GM21381 (cell line): ENCODE data around the gene PCDHA11.
"Not testable (repeated sequence)": the region's sequence is repeated elsewhere in the genome, so short reads cannot be mapped to it uniquely, and the experiment has no call there.

Experiments used
- ATAC-seq: cut with Tn5 transposase; IDR thresholded peaks from one replicate; pipeline ENCODE4 v1.9.1; 2021; ENCODE audit warnings: mild to moderate bottlenecking, moderate library complexity; ENCODE audit not compliant: unreplicated experiment

The PCDHA11 gene, protein sequence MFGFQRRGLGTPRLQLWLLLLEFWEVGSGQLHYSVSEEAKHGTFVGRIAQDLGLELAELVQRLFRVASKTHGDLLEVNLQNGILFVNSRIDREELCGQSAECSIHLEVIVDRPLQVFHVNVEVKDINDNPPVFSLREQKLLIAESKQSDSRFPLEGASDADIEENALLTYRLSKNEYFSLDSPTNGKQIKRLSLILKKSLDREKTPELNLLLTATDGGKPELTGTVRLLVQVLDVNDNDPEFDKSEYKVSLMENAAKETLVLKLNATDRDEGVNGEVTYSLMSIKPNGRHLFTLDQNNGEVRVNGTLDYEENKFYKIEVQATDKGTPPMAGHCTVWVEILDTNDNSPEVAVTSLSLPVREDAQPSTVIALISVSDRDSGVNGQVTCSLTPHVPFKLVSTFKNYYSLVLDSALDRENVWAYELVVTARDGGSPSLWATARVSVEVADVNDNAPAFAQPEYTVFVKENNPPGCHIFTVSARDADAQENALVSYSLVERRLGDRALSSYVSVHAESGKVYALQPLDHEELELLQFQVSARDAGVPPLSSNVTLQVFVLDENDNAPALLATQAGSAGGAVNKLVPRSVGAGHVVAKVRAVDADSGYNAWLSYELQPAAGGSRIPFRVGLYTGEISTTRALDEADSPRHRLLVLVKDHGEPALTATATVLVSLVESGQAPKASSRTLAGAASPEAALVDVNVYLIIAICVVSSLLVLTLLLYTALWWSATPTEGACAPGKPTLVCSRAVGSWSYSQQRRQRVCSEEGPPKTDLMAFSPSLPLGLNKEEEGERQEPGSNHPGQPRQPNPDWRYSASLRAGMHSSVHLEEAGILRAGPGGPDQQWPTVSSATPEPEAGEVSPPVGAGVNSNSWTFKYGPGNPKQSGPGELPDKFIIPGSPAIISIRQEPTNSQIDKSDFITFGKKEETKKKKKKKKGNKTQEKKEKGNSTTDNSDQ

DNA sequence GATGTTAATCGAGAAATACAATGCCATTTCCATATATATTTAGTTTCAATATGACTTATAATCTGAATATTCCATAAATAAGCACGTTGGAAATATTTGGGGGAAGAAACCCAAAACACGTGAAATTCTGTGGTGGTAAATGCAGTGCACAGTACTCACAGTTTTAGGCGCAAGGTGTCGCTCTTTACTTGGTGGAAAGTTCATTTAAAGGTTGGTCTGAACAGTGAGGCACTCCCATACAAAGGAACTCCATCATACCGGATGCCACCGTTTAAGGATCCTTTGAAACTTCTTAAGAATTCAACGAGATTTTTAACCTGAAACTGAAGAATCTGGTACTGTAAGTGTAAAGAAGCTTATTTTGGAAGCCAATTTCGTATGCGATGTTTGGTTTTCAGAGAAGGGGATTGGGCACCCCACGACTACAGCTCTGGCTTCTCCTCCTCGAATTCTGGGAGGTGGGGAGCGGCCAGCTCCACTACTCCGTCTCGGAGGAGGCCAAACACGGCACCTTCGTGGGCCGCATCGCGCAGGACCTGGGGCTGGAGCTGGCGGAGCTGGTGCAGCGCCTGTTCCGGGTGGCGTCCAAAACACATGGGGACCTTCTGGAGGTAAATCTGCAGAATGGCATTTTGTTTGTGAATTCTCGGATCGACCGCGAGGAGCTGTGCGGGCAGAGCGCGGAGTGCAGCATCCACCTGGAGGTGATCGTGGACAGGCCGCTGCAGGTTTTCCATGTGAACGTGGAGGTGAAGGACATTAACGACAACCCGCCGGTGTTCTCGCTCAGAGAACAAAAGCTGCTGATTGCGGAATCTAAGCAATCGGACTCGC lies at the start of gene PCDHA11:
Gene PCDHA11, plus strand, starts transcription at position 237 of the 834 bp plus-strand sequence. Its CDS starts 147 bp downstream, at position 384.
- ATAC-seq: no peak

DNA sequence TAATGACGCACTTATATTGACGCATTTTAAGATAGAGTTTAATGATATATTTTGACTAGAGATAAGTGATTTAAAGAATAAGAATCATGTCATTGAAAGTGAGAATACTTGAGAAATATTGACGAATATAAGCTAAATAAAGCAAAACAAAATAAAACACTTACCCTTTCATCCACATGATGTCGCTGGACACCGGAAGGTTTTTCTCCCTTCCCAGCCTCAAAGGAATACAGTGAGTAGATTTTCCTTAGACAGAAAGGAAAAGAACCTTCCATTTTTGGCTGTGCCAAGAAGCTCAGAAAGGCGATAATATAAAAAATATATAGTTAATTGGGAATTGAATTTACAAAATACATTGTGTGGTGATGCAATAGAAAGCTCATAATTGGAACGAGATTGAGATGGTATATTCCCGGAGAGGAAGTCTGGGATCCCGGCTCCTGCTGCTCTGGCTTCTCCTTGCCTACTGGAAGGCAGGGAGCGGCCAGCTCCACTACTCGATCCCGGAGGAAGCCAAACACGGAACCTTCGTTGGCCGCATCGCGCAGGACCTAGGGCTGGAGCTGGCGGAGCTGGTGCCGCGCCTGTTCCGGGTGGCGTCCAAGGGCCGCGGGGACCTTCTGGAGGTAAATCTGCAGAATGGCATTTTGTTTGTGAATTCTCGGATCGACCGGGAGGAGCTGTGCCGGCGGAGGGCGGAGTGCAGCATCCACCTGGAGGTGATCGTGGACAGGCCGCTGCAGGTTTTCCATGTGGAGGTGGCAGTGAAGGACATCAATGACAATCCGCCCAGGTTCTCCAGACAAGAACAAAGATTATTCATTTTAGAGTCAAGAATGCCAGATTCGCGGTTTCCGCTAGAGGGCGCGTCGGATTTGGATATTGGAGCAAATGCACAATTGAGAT lies 47.1 kb upstream of the PCDHA11 start, which contains the start of gene PCDHA5:
Gene PCDHA5, plus strand, starts transcription at position 239 of the 906 bp plus-strand sequence.
- no peak for ATAC-seq

DNA sequence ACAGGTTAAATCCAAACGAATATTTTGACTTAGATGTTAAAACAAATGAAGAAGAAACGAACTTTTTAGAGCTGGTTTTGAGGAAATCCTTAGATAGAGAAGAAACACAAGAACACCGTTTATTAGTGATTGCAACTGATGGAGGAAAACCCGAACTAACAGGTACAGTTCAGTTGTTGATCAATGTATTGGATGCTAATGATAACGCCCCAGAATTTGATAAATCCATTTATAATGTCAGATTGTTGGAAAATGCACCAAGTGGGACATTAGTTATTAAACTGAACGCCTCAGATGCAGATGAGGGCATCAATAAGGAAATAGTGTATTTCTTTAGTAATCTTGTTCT lies 46.5 kb upstream of the PCDHA11 start:
- ATAC-seq: no peak

DNA sequence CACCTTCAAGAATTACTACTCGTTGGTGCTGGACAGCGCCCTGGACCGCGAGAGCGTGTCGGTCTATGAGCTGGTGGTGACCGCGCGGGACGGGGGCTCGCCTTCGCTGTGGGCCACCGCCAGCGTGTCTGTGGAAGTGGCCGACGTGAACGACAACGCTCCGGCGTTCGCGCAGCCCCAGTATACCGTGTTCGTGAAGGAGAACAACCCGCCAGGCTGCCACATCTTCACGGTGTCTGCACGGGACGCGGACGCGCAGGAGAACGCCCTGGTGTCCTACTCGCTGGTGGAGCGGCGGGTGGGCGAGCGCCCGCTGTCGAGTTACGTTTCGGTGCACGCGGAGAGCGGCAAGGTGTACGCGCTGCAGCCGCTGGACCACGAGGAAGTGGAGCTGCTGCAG lies 45.8 kb upstream of the PCDHA11 start:
- not testable (repeated sequence) for ATAC-seq

DNA sequence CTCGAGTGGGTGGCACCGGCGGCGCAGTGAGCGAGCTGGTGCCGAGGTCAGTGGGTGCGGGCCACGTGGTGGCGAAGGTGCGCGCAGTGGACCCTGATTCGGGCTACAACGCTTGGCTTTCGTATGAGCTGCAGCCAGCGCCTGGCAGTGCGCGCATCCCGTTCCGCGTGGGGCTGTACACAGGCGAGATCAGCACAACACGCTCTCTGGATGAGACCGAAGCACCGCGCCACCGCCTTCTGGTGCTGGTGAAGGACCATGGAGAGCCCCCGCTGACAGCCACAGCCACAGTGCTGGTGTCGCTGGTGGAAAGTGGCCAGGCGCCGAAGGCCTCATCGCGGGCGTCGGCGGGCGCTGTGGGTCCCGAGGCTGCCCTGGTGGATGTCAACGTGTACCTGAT lies 45.3 kb upstream of the PCDHA11 start:
- ATAC-seq: no peak

DNA sequence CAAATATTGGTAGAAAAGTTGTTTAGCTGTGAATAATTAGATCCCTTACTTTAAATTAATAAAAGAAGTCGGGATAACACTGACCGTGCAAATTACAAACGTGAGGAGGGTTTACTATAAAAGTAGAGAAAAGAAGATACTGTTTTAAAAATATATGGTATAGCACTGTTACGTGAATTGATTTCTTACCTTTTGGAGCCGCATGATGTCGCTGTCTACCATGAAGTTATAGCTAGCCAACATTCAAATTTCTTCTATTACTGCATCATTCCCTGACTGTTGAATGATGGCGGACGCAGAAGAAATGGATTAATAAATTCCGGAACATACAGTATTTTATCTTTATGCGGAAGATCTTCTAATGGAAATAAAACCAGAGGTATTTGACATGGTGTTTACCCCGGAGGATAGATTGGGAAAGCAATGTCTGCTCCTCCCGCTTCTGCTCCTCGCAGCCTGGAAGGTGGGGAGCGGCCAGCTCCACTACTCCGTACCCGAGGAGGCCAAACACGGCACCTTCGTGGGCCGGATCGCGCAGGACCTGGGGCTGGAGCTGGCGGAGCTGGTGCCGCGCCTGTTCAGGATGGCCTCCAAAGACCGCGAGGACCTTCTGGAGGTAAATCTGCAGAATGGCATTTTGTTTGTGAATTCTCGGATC lies 40.9 kb upstream of the PCDHA11 start, which contains the start of gene PCDHA6:
Gene PCDHA6, plus strand, starts transcription at position 257 of the 658 bp plus-strand sequence. Its CDS starts 132 bp downstream, at position 389.
- no peak for ATAC-seq

DNA sequence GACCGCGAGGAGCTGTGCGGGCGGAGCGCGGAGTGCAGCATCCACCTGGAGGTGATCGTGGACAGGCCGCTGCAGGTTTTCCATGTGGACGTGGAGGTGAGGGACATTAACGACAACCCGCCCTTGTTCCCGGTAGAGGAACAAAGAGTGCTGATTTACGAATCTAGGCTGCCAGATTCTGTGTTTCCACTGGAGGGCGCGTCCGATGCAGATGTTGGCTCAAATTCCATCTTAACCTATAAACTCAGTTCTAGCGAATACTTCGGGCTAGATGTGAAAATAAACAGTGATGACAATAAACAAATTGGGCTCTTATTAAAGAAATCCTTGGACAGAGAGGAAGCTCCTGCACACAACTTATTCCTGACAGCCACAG lies 40.4 kb upstream of the PCDHA11 start:
- no peak for ATAC-seq

DNA sequence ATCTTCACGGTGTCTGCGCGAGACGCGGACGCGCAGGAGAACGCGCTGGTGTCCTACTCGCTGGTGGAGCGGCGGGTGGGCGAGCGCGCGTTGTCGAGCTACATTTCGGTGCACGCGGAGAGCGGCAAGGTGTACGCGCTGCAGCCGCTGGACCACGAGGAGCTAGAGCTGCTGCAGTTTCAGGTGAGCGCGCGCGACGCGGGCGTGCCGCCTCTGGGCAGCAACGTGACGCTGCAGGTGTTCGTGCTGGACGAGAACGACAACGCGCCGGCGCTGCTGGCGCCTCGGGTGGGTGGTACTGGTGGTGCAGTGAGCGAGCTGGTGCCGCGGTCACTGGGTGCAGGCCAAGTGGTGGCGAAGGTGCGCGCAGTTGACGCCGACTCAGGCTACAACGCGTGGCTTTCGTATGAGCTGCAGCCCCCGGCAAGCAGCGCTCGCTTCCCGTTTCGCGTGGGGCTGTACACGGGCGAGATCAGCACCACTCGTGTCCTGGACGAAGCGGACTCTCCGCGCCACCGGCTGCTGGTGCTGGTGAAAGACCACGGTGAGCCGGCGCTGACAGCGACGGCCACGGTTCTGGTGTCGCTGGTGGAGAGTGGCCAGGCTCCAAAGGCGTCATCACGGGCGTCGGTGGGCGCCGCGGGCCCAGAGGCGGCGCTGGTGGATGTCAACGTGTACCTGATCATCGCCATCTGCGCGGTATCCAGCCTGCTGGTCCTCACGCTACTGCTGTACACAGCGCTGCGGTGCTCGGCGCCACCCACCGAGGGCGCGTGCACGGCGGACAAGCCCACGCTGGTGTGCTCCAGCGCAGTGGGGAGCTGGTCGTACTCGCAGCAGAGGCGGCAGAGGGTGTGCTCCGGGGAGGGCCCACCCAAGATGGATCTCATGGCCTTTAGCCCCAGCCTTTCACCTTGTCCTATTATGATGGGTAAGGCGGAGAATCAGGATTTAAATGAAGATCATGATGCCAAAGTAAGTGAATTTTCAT lies 39.0 kb upstream of the PCDHA11 start:
- not testable (repeated sequence) for ATAC-seq

DNA sequence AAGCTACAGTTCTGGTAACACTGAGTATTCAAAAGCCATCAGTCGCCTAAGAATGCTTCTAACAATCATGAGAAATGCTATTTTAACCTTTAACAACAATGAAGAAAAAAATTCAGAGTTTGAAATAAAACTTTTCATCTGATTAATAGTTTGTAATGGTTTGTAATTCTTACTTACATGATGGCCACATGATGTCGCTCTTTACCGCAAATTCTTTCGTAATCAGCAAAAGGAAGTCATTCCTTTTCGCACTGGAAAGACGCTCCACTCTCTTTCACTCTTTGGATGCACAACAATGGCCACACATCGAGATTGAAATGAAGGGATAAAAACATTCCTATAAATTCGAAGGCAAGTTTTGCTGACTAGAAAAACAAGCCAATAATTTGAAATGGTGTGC lies 34.8 kb upstream of the PCDHA11 start, which contains the start of gene PCDHA7:
Gene PCDHA7, plus strand, starts transcription at position 277 of the 400 bp plus-strand sequence. Its CDS starts 115 bp downstream, at position 392.
- no peak for ATAC-seq

DNA sequence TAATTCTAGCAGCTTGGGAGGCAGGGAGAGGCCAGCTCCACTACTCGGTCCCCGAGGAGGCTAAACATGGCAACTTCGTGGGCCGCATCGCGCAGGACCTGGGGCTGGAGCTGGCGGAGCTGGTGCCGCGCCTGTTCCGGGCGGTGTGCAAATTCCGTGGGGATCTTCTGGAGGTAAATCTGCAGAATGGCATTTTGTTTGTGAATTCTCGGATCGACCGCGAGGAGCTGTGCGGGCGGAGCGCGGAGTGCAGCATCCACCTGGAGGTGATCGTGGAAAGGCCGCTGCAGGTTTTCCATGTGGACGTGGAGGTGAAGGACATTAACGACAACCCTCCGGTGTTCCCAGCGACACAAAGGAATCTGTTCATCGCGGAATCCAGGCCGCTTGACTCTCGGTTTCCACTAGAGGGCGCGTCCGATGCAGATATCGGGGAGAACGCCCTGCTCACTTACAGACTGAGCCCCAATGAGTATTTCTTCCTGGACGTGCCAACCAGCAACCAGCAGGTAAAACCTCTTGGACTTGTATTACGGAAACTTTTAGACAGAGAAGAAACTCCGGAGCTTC lies 34.2 kb upstream of the PCDHA11 start:
- not testable (repeated sequence) for ATAC-seq

DNA sequence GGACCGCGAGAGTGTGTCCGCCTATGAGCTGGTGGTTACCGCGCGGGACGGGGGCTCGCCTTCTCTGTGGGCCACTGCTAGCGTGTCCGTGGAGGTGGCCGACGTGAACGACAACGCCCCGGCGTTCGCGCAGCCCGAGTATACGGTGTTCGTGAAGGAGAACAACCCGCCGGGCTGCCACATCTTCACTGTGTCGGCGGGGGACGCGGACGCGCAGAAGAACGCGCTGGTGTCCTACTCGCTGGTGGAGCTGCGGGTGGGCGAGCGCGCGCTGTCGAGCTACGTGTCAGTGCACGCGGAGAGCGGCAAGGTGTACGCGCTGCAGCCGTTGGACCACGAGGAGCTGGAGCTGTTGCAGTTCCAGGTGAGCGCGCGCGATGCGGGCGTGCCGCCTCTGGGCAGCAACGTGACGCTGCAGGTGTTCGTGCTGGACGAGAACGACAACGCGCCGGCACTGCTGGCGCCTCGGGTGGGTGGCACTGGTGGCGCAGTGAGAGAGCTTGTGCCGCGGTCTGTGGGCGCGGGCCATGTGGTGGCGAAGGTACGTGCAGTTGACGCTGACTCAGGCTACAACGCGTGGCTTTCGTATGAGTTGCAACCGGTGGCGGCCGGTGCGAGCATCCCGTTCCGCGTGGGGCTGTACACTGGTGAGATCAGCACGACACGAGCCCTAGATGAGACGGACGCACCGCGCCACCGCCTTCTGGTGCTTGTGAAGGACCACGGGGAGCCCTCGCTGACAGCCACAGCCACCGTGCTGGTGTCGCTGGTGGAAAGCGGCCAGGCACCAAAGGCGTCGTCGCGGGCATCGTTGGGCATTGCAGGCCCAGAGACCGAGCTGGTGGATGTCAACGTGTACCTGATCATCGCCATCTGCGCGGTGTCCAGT lies 32.9 kb upstream of the PCDHA11 start:
- ATAC-seq: no peak

DNA sequence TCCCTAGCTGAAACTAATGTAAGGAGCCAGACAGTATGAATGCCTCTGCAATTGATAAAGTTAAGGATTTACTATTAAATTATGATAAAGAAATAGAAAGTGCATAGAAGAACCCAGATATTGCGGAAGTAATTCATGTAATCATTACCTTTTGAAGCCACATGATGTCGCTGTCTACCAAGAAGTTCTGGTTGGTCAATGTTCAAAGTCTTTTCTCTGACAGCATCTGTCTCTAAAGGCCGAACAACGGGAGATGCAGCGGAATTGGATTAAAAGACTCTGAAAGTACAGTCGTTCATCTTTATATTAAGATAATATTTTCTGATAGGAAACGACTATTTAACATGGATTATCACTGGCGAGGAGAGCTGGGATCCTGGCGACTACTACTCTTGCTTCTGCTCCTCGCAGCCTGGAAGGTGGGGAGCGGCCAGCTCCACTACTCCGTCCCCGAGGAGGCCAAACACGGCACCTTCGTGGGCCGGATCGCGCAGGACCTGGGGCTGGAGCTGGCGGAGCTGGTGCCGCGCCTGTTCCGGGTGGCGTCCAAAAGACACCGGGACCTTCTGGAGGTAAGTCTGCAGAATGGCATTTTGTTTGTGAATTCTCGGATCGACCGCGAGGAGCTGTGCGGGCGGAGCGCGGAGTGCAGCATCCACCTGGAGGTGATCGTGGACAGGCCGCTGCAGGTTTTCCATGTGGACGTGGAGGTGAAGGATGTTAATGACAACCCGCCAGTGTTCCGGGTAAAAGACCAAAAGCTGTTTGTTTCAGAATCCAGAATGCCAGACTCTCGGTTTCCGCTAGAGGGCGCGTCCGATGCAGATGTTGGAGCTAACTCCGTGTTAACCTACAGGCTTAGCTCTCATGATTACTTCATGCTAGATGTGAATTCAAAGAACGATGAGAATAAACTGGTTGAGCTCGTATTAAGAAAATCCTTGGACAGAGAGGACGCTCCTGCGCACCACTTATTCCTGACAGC lies 27.5 kb upstream of the PCDHA11 start, which contains the start of gene PCDHA8:
Gene PCDHA8, plus strand, starts transcription at position 210 of the 985 bp plus-strand sequence. Its CDS starts 135 bp downstream, at position 345.
- no peak for ATAC-seq

DNA sequence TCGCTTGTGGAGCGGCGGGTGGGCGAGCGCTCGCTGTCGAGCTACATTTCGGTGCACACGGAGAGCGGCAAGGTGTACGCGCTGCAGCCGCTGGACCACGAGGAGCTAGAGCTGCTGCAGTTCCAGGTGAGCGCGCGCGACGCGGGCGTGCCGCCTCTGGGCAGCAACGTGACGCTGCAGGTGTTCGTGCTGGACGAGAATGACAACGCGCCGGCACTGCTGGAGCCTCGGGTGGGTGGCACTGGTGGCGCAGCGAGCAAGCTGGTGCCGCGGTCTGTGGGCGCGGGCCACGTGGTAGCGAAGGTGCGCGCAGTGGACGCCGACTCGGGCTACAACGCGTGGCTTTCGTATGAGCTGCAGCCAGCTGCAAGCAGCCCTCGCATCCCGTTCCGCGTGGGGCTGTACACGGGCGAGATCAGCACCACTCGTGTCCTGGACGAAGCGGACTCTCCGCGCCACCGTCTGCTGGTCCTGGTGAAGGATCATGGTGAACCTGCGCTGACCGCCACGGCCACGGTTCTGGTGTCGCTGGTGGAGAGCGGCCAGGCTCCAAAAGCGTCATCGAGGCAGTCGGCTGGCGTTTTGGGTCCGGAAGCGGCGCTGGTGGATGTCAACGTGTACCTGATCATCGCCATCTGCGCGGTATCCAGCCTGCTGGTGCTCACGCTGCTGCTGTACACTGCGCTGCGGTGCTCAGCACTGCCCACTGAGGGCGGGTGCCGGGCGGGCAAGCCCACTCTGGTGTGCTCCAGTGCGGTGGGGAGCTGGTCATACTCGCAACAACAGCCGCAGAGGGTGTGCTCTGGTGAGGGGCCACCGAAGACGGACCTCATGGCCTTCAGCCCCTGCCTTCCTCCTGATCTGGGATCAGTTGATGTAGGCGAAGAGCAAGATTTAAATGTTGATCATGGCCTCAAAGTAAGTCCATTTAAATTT lies 25.7 kb upstream of the PCDHA11 start:
- no peak for ATAC-seq
